OCI-LY1 (cell line): ENCODE results near the gene WRNIP1.
"Not testable (repeated sequence)": the region's sequence is repeated elsewhere in the genome, so short reads cannot be mapped to it uniquely, and the experiment has no call there.

Source experiments
- H2AFZ ChIP-seq: fragments of 200-600 bp; sonication (generic), shearing (Covaris generic); 2 replicates; pipeline ENCODE4 v1.6.0; 2014; ENCODE audit warnings: antibody characterized with exemption, mild to moderate bottlenecking, low read length
- H3F3A ChIP-seq: fragments of 200-600 bp; sonication (generic), shearing (Covaris generic); 2 replicates; pipeline ENCODE4 v1.6.0; 2014; ENCODE audit warnings: mild to moderate bottlenecking, antibody characterized with exemption, low read length, moderate library complexity; ENCODE audit not compliant: insufficient read depth
- H3K27ac ChIP-seq: fragments of 200-600 bp; sonication (generic); 2 replicates; pipeline ENCODE4 v1.5.1; 2014; ENCODE audit warnings: low read length, mixed run types, mild to moderate bottlenecking, low read depth; ENCODE audit not compliant: poor library complexity, severe bottlenecking
- H3K27me3 ChIP-seq: fragments of 200-600 bp; sonication (generic); 2 replicates; pipeline ENCODE4 v1.6.0; 2014; ENCODE audit warnings: antibody characterized with exemption, mild to moderate bottlenecking, low read length, moderate library complexity; ENCODE audit not compliant: insufficient read depth
- H3K36me3 ChIP-seq: fragments of 200-600 bp; sonication (generic); 2 replicates; pipeline ENCODE4 v1.6.1; 2014; ENCODE audit warnings: mild to moderate bottlenecking, antibody characterized with exemption, low read length, moderate library complexity, mixed read lengths; ENCODE audit not compliant: insufficient read depth
- H3K4me1 ChIP-seq: fragments of 200-600 bp; sonication (generic); 2 replicates; pipeline ENCODE4 v1.5.1; 2014; ENCODE audit warnings: mild to moderate bottlenecking, low read length, moderate library complexity; ENCODE audit not compliant: insufficient read depth, severe bottlenecking
- H3K4me2 ChIP-seq: fragments of 200-600 bp; sonication (generic), shearing (Covaris generic); 2 replicates; pipeline ENCODE4 v1.6.1; 2014; ENCODE audit warnings: low read length
- H3K4me3 ChIP-seq: fragments of 200-600 bp; sonication (generic); 2 replicates; pipeline ENCODE4 v1.5.1; 2014; ENCODE audit warnings: low read length, low read depth, mild to moderate bottlenecking, mixed read lengths; ENCODE audit not compliant: poor library complexity, severe bottlenecking
- H3K79me2 ChIP-seq: fragments of 200-600 bp; shearing (Covaris generic); 2 replicates; pipeline ENCODE4 v1.6.1; 2016; ENCODE audit warnings: mixed run types, low read length, mixed read lengths; ENCODE audit not compliant: insufficient read depth
- H3K9ac ChIP-seq: fragments of 200-600 bp; sonication (generic), shearing (Covaris generic); 2 replicates; pipeline ENCODE4 v1.6.1; 2014; ENCODE audit warnings: mild to moderate bottlenecking, low read length, mixed read lengths
- H3K9me2 ChIP-seq: fragments of 200-600 bp; sonication (generic), shearing (Covaris generic); 2 replicates; pipeline ENCODE4 v1.6.1; 2014; ENCODE audit warnings: low read depth, mild to moderate bottlenecking, low read length, mixed read lengths
- H3K9me3 ChIP-seq: fragments of 200-600 bp; shearing (Covaris generic); 2 replicates; pipeline ENCODE4 v1.6.1; 2014; ENCODE audit warnings: low read length, mixed read lengths
- H4K20me1 ChIP-seq: fragments of 200-600 bp; sonication (generic), shearing (Covaris generic); 2 replicates; pipeline ENCODE4 v1.6.0; 2016; ENCODE audit warnings: mild to moderate bottlenecking, low read length; ENCODE audit not compliant: insufficient read depth
- EZH2 ChIP-seq: fragments of 200-600 bp; sonication (generic), shearing (Covaris generic); IDR thresholded peaks from 2 replicates; pipeline ENCODE4 v1.8.0; 2017; ENCODE audit warnings: borderline replicate concordance, mixed run types, mild to moderate bottlenecking, antibody characterized with exemption, low read length, moderate library complexity, mixed read lengths
- TF ChIP-seq, protein P1 (sequence below): fragments of 200-600 bp; sonication (generic), shearing (Covaris generic); IDR thresholded peaks from 2 replicates; pipeline ENCODE4 v1.5.1; 2017; ENCODE audit warnings: mild to moderate bottlenecking, antibody characterized with exemption, low read length, moderate library complexity, mixed read lengths

The WRNIP1 gene

DNA sequence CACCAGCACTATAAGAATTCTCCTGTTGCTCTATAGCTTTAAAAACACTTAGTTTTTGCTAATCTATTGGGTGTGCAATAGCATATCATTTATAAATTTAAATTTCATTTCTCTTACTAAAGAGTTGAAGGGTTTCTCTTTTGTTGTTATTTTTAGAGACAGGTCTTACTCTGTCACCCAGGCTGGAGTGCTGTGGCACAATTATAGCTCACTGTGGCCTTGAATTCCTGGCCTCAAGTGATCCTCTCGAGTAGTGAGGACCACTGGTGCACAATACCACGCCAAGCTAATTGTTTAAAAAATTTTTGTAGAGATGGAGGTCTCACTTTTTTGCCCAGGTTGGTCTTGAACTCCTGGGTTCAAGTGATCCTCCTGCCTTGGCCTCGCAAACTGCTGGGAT lies 6.2 kb upstream of the WRNIP1 start:
- Histone ChIP-seq H4K20me1 (no peaks in the 10 kb centered on the region), H2AFZ (no peak overlapping the region), H3K79me2 (no peaks in the 10 kb centered on the region), H3K9me3 (no peaks in the 10 kb centered on the region), H3K9me2 (no peaks in the 10 kb centered on the region), H3K9ac (no peak overlapping the region), H3F3A (no peaks in the 10 kb centered on the region), H3K4me3 (no peak overlapping the region), H3K4me1 (no peaks in the 10 kb centered on the region), H3K4me2 (no peak overlapping the region), H3K36me3 (no peaks in the 10 kb centered on the region), H3K27ac (no peak overlapping the region), H3K27me3 (no peaks in the 10 kb centered on the region)
- TF ChIP-seq, protein P1, sequence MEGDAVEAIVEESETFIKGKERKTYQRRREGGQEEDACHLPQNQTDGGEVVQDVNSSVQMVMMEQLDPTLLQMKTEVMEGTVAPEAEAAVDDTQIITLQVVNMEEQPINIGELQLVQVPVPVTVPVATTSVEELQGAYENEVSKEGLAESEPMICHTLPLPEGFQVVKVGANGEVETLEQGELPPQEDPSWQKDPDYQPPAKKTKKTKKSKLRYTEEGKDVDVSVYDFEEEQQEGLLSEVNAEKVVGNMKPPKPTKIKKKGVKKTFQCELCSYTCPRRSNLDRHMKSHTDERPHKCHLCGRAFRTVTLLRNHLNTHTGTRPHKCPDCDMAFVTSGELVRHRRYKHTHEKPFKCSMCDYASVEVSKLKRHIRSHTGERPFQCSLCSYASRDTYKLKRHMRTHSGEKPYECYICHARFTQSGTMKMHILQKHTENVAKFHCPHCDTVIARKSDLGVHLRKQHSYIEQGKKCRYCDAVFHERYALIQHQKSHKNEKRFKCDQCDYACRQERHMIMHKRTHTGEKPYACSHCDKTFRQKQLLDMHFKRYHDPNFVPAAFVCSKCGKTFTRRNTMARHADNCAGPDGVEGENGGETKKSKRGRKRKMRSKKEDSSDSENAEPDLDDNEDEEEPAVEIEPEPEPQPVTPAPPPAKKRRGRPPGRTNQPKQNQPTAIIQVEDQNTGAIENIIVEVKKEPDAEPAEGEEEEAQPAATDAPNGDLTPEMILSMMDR = no peak
- TF ChIP-seq EZH2 = no peak

DNA sequence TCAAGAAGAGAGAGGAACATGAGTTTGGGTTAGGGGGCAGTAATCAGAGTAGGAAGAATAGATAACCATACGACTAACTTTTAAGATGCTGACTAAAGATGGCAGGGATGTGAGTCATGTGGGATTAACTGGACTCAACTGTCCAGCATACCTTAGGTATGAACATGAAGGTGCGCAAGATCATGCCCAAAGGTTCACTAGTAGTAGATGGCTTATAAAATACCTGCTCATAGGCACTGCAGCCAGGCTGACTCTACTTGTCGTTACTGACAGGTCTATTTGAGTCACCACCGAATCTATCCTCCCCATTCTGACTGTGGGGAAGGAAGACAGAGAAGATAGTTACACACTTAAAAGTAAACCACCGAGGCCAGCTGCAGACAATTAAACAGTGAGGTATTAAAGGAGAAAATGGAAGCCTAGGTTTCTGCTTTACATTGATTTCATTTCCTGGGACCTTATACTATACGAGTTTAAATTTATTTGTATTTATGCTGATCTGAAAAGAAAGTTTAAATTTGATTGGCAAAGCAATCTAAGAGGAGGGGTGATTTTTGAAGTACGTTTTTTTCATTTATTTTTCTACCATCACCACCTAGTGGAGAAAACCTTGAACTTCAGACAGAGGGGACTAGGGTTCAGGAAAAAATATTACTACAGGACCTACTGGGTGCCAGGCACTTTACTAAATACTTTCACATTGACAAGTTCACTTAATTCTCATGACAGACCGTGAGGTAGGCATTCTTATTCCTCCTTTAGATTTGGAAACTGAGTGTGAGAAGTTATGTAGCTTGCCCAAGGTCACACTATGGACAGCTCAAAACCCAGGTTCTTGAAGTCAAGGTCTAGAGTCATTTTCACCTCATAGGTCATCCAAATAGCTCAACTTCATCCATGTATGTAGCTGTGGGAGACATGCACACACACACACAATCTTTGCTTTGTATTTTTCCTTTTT lies 4.0 kb upstream of the WRNIP1 start:
- Histone ChIP-seq H3K36me3 (no peaks in the 10 kb centered on the region), H3K79me2 (peaks cover 2% of the 10 kb centered on the region), H3K4me3 (no peak overlapping the region), H3K9me2 (no peaks in the 10 kb centered on the region), H3F3A (no peaks in the 10 kb centered on the region), H4K20me1 (no peaks in the 10 kb centered on the region), H3K4me1 (peaks cover 7% of the 10 kb centered on the region), H3K9ac (no peak overlapping the region), H3K27ac (no peak overlapping the region), H3K9me3 (no peaks in the 10 kb centered on the region), H3K4me2 (no peak overlapping the region), H3K27me3 (no peaks in the 10 kb centered on the region), H2AFZ (no peak overlapping the region)
- TF ChIP-seq, protein P1 = peak; percentile 49
- TF ChIP-seq EZH2 = no peak

DNA sequence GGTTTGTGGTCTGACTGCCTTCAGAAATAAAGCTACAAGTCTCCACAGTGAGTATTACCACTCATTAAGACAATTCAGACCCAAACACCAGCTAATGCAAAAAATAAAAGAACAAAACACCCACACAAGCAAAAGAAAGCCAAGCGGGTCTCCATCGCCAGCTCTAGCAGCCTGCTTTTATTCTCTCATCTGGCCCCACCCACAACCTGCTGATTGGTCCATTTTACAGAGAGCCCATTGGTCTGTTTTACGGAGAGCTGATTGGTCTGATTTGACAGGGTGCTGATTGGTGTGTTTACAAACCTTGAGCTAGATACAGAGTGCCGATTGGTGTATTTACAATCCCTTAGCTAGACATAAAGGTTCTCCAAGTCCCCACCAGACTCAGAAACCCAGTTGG lies 2.3 kb upstream of the WRNIP1 start:
- H3K9ac ChIP-seq, H3K9me3 ChIP-seq, H3K36me3 ChIP-seq, H2AFZ ChIP-seq, H3K27ac ChIP-seq, H3K27me3 ChIP-seq, H4K20me1 ChIP-seq, H3K4me3 ChIP-seq, H3K4me2 ChIP-seq, H3F3A ChIP-seq, H3K9me2 ChIP-seq: not testable (repeated sequence)
- peaks cover 19% of the 10 kb centered on the region for H3K79me2 ChIP-seq
- peaks cover 17% of the 10 kb centered on the region for H3K4me1 ChIP-seq
